ENCODE results near the gene ZRANB3.
"Not testable (repeated sequence)": the region's sequence is repeated elsewhere in the genome, so short reads cannot be mapped to it uniquely, and the experiment has no call there.

DNA sequence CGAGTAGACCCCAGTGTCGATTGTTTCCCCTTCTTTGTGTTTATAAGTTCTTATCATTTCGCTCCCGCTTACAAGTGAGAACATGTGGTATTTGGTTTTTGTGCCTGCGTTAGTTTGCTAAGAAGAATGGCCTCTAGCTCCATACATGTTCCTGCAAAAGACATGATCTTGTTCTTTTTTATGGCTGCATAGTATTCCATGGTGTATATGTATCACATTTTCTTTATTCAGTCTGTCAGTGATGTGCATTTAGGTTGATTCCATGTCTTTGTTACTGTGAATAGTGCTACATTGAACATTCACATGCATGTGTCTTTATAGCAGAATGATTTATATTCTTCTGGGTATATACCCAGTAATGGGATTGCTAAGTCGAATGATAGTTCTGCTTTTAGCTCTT is 95.9 kb downstream of the ZRANB3 start:
- TF ChIP-seq POLR2A (IDR thresholded peaks at IDR 0.05; ENCODE audit: low read depth, low read length); POLR2AphosphoS5 (IDR thresholded peaks at IDR 0.05; ENCODE audit: insufficient read depth, low read depth, low read length); EZH2 (IDR thresholded peaks at IDR 0.05; ENCODE audit: borderline replicate concordance, low read depth, low read length, severe bottlenecking): not testable (repeated sequence)

Measured in endothelial cell of umbilical vein (primary cell).